Thymus (tissue), 11 donors: ENCODE data around the gene PLEKHG1. TPM values are rescaled to one million over a fixed set of nuclear protein-coding genes. Genes with fewer than 3 reads are reported as not detected.

Experiments used
- DNase-seq, 9 donors: peaks; one replicate each; pipeline ENCODE4 v3.0.0-alpha.2; 2013; ENCODE audit warnings: low spot score in 9 of 9, low read depth in 6 of 9, missing footprints in 1 of 9
- H3K27ac ChIP-seq, 2 donors: one replicate each; pipeline ENCODE4 v1.5.1; 2013; ENCODE audit warnings: control low read depth in 1 of 2, low read depth in 1 of 2, low read length in 1 of 2, mild to moderate bottlenecking in 1 of 2, moderate library complexity in 1 of 2
- H3K27me3 ChIP-seq, 2 donors: one replicate each; pipeline ENCODE4 v1.5.1; 2013; ENCODE audit warnings: low read length in 1 of 2; ENCODE audit not compliant: control insufficient read depth in 2 of 2, insufficient read depth in 1 of 2
- H3K36me3 ChIP-seq, 2 donors: one replicate each; pipeline ENCODE4 v1.5.1; 2013; ENCODE audit warnings: low read length in 1 of 2, mild to moderate bottlenecking in 1 of 2, moderate library complexity in 1 of 2; ENCODE audit not compliant: control insufficient read depth in 2 of 2, insufficient read depth in 2 of 2
- H3K4me1 ChIP-seq, 2 donors: one replicate each; pipeline ENCODE4 v1.5.1; 2013; ENCODE audit warnings: low read length in 2 of 2; ENCODE audit not compliant: control insufficient read depth in 2 of 2, insufficient read depth in 2 of 2
- H3K4me3 ChIP-seq, 2 donors: one replicate each; pipeline ENCODE4 v1.5.1; 2013; ENCODE audit warnings: low read length in 2 of 2, control low read depth in 1 of 2, mild to moderate bottlenecking in 1 of 2
- H3K9me3 ChIP-seq, 2 donors: one replicate each; pipeline ENCODE4 v1.5.1; 2013; ENCODE audit warnings: low read length in 1 of 2, mild to moderate bottlenecking in 1 of 2; ENCODE audit not compliant: control insufficient read depth in 2 of 2, insufficient read depth in 1 of 2
- WGBS: extraction: QIAGEN DNeasy Blood & Tissue Kit; methylation state at CpG from one replicate; pipeline ENCODE4 v1.1.7; 2013; 5-methylcytosine and 5-hydroxymethylcytosine counted together
- polyA plus RNA-seq: library from polyadenylated mRNA; stranded (reverse); fragments of 200-250 nt; gene quantifications from one replicate; pipeline ENCODE4 v1.2.3, GENCODE V29; 2013
- total RNA-seq: library from RNA; stranded (reverse); fragments of 120-200 nt; gene quantifications from one replicate; pipeline ENCODE4 v1.2.4, GENCODE V29; 2013
- donor health status: healthy.

The PLEKHG1 gene
- total and polyA plus RNA-seq, 2 donors, result 10.0 to 27.2 TPM

DNA sequence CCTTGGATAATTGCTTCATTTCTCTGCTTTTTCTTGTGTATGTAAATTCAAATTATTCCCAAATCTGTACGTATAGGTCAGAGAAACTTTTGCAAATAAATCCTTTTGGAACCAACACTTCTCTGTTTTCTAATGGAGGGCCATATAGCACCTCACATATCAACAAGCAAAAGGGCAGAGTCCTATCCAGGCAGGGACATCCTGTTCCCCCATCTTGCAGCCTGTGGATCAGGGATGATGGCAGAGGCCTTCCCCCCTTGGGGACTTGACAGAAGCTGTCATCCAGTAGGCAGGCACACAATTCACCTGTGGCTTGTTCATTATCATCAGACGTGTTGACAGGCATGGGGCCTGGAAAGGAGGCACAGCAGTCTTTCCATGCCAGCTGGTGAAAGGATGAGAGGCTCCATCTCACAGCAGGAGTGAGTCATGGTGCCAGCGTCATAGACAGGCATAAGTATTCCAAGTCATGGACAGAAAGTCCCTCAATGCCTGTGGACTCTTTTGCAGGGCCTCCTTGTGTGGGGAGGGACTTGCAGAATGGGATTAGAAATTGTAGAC is 31.8 kb upstream of the PLEKHG1 start:
- Histone ChIP-seq H3K4me3 (no peak overlapping the region), H3K27me3 (peaks cover 0 to 3% of the 10 kb centered on the region in 2 donors), H3K36me3 (no peaks in the 10 kb centered on the region), H3K27ac (no peak overlapping the region), H3K4me1 (peaks cover 4 to 14% of the 10 kb centered on the region in 2 donors), H3K9me3 (no peaks in the 10 kb centered on the region)
- no peak for DNase-seq
- 95% methylated on average over 3 of the region's 3 CpGs for WGBS

- WGBS, result 98% methylated on average over 3 of the region's 3 CpGs
- Histone ChIP-seq H3K27ac (no peak overlapping the region), H3K36me3 (no peaks in the 10 kb centered on the region), H3K9me3 (no peaks in the 10 kb centered on the region), H3K4me1 (peaks cover 9 to 20% of the 10 kb centered on the region in 2 donors), H3K4me3 (no peak overlapping the region), H3K27me3 (peaks cover 0 to 3% of the 10 kb centered on the region in 2 donors)
- DNase-seq, result no peak
Observed at GRCh38 chr6:150568560-150568959, 31.1 kb upstream of the PLEKHG1 start.

DNA sequence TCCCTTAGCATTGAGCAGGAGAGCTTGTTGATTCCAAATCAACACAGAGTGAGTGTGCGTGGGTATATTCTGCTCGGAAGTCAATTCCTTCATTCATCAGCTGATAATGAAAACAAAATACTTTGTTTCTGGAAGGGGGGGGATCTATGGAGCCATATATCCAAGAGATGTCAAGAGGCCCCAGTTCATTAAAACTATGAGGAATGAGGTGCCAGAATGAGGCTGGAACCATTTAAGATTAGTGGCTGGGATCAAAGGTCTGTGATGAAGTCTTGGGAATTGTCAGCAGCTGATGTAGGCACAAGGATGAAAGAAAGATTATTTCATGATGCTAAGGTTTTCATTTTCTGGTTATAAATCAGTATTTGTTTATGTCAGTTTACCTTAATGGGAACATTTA is 30.5 kb upstream of the PLEKHG1 start:
- Histone ChIP-seq H3K27me3 (peaks cover 0 to 3% of the 10 kb centered on the region in 2 donors), H3K27ac (no peak overlapping the region), H3K4me3 (no peak overlapping the region), H3K36me3 (no peaks in the 10 kb centered on the region), H3K4me1 (peaks cover 9 to 24% of the 10 kb centered on the region in 2 donors), H3K9me3 (no peaks in the 10 kb centered on the region)
- no peak for DNase-seq
- 98% methylated on average over 2 of the region's 2 CpGs for WGBS

GRCh38 chr6:150573041-150573681 is 26.5 kb upstream of the PLEKHG1 start:
- peak in 3 of 9 donors; percentile 30 to 46 (median 32) for DNase-seq
- WGBS, result 44% methylated on average over 10 of the region's 10 CpGs
- H3K4me1 ChIP-seq, result peaks cover 15 to 40% of the 10 kb centered on the region in 2 donors
- H3K36me3 ChIP-seq, result no peaks in the 10 kb centered on the region
- no peaks in the 10 kb centered on the region for H3K27me3 ChIP-seq
- no peaks in the 10 kb centered on the region for H3K9me3 ChIP-seq
- H3K4me3 ChIP-seq, result no peak overlapping the region
- H3K27ac ChIP-seq, result peak overlapping the region in 1 of 2 donors; percentile 76

GRCh38 chr6:150575836-150576235 is 23.8 kb upstream of the PLEKHG1 start:
- no peaks in the 10 kb centered on the region for H3K27me3 ChIP-seq
- H3K9me3 ChIP-seq, result no peaks in the 10 kb centered on the region
- 94% methylated on average over 6 of the region's 6 CpGs for WGBS
- no peak for DNase-seq
- no peak overlapping the region for H3K4me3 ChIP-seq
- no peak overlapping the region for H3K27ac ChIP-seq
- H3K36me3 ChIP-seq, result no peaks in the 10 kb centered on the region
- peaks cover 15 to 38% of the 10 kb centered on the region in 2 donors for H3K4me1 ChIP-seq

DNA sequence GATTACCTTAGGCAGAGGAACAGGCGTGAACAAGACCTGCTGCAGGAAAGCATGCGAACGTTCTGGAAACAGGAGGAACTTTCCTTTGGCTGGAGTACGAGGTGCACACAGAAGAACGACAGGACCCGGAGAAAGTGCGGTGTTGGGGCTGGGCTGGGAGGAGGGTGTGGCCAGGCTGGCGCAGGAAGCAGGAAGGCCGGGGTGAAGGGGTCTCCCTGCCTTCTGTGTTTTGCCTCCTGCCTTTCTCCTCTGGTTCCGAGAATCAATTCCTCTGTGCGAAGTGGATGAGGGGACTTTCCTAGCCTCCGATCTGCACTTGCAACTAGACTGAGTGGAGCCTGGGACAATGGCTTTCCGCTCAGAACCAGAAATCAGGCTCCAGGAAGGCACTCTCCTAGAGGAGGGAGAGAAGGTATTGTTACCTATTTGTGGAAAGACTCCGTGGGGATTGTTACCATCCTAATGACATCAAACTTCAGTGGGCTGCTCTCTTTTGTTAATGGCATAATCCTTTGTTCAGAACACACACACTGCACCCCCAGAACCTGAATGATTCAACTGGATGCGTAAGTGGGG is 22.9 kb upstream of the PLEKHG1 start:
- Histone ChIP-seq H3K4me3 (no peak overlapping the region), H3K27me3 (no peaks in the 10 kb centered on the region), H3K36me3 (no peaks in the 10 kb centered on the region), H3K4me1 (peaks cover 12 to 33% of the 10 kb centered on the region in 2 donors), H3K9me3 (no peaks in the 10 kb centered on the region), H3K27ac (no peak overlapping the region)
- DNase-seq, result no peak
- 85% methylated on average over 15 of the region's 15 CpGs for WGBS

DNA sequence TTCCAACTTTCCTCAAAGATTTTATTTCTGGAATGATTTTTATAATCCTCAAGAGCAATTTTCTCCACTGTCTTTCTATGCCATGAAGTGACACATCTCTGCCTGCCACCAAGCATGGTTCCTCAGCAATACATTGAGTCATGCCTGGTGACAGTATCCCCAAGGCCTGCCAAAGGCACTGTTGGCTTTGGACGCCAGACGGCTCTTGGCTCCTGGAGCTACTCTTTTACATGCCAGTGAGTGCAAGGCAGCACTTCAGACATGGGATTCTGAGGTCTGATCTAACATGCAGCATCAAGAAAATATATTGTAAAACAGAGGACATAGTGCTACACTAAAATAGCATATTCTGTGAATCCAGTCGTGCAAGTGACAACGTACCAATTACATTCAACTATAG is 20.1 kb upstream of the PLEKHG1 start:
- WGBS, result 95% methylated on average over 4 of the region's 4 CpGs

DNA sequence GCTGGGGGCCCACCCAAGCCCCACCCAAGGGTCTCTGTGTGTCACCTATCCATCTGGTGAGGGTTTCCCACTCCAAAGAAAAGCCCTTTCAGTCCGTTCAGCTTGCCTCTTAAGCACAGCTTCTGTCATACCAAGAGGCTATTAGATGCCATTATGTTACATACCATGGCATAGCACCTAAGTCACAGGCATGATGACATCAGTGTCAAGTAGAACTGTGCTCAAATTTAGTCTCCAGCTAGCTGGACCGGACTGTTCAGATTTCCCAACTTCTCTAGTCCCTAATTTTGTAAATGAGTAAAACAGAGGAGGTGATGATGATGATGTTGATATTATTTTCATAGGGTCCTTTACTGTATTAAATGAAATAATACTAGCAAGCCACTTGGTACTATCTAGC is 19.2 kb upstream of the PLEKHG1 start:
- Histone ChIP-seq H3K4me3 (no peak overlapping the region), H3K27me3 (no peaks in the 10 kb centered on the region), H3K9me3 (no peaks in the 10 kb centered on the region), H3K27ac (no peak overlapping the region), H3K4me1 (peaks cover 0 to 6% of the 10 kb centered on the region in 2 donors), H3K36me3 (no peaks in the 10 kb centered on the region)
- no peak for DNase-seq
- 96% methylated on average over 2 of the region's 2 CpGs for WGBS

More for the DNA sequence above, 20.1 kb upstream of the PLEKHG1 start:
- Histone ChIP-seq H3K27ac (no peak overlapping the region), H3K36me3 (no peaks in the 10 kb centered on the region), H3K9me3 (no peaks in the 10 kb centered on the region), H3K4me1 (peaks cover 1 to 14% of the 10 kb centered on the region in 2 donors), H3K27me3 (no peaks in the 10 kb centered on the region), H3K4me3 (no peak overlapping the region)
- DNase-seq, result no peak

DNA sequence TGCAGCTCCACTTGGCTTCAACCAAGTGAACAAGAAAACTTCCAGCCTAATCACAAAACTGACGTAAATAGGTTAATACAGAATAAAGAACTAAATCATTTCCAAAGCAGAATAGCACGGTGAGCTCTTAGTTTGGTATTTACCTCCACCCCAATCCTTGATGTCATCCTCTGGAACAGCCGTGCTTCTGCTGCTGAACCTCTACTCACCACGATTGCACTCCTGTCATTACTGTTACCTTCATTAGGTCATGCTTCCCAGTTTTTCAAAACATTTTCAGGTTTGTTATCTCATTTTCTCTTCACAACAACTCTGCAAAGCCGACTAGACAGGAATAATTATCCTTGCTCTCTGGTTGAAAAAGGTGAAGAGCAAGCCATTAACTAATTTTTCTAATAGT is 15.6 kb upstream of the PLEKHG1 start:
- Histone ChIP-seq H3K36me3 (no peaks in the 10 kb centered on the region), H3K9me3 (no peaks in the 10 kb centered on the region), H3K27ac (no peak overlapping the region), H3K4me1 (peaks cover 0 to 6% of the 10 kb centered on the region in 2 donors), H3K4me3 (no peak overlapping the region), H3K27me3 (no peaks in the 10 kb centered on the region)
- WGBS, result 96% methylated on average over 5 of the region's 5 CpGs
- no peak for DNase-seq
